ENCODE data around the gene GIMAP7. TPM values are rescaled to one million over a fixed set of nuclear protein-coding genes. Genes with fewer than 3 reads are reported as not detected.

Gene GIMAP7
- total RNA-seq, 1 donor = not detected

DNA sequence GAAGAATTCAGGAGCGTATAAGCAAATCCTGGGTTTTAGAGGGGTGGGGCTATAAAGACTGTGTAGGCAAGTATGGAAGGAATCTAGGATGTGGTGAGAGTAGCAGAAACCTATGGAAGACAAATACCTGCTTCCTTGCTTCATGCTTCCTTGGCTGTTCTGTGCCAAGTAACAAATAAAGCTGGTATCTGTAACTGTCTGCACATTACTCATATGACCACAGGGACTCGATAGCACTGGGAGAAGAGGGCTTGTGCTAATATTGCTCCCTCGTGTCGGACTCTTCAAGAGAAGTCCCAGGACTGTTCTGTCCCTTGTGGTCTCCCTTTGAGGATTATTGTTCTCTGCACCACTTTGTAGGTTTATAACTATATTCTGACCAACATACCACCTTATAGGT lies 11.5 kb upstream of the GIMAP7 start:
- no peaks in the 10 kb centered on the region for H3K36me3 ChIP-seq (ENCODE audit: insufficient read depth, low read length)
- H3K79me2 ChIP-seq (ENCODE audit: insufficient read depth, low read length) = no peaks in the 10 kb centered on the region
- H3K4me3 ChIP-seq (ENCODE audit: insufficient read depth, low read length) = no peak overlapping the region
- no peaks in the 10 kb centered on the region for H3K27me3 ChIP-seq (ENCODE audit: insufficient read depth, low read length)
- H3K4me1 ChIP-seq (ENCODE audit: insufficient read depth, low read length) = no peaks in the 10 kb centered on the region
- H3K4me2 ChIP-seq (ENCODE audit: insufficient read depth, low read length) = no peak overlapping the region
- no peak overlapping the region for H3K27ac ChIP-seq (ENCODE audit: low read depth, low read length)
- TF ChIP-seq, protein P1, sequence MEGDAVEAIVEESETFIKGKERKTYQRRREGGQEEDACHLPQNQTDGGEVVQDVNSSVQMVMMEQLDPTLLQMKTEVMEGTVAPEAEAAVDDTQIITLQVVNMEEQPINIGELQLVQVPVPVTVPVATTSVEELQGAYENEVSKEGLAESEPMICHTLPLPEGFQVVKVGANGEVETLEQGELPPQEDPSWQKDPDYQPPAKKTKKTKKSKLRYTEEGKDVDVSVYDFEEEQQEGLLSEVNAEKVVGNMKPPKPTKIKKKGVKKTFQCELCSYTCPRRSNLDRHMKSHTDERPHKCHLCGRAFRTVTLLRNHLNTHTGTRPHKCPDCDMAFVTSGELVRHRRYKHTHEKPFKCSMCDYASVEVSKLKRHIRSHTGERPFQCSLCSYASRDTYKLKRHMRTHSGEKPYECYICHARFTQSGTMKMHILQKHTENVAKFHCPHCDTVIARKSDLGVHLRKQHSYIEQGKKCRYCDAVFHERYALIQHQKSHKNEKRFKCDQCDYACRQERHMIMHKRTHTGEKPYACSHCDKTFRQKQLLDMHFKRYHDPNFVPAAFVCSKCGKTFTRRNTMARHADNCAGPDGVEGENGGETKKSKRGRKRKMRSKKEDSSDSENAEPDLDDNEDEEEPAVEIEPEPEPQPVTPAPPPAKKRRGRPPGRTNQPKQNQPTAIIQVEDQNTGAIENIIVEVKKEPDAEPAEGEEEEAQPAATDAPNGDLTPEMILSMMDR (IDR thresholded peaks at IDR 0.05; ENCODE audit: extremely low read depth, low read depth, low read length) = no peak
- no peak overlapping the region for H2AFZ ChIP-seq (ENCODE audit: low read length)
- no peaks in the 10 kb centered on the region for H3K9me3 ChIP-seq (ENCODE audit: low read depth, low read length)
- H4K20me1 ChIP-seq (ENCODE audit: insufficient read depth, low read length) = no peaks in the 10 kb centered on the region
- DNase-seq (ENCODE audit: insufficient read length, low spot score, missing footprints) = no peak

DNA sequence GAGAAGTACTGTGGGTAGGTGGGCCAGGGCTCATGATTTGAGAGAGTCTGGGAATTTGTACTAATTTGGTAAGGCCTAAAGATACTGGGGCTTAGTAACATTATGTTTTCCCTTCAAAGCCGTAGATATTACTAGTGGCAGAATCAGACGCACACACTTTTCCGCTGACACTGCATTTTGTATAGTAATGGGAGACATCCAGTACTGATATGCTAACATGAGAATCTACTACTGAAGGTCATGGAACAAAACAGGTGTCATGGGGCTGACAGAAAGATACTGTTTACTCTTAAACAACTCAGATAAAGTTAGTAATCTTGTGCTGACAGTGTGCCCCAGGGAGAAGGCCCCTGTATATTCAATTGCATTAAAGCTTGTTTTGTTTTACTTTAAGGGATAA lies 11.1 kb upstream of the GIMAP7 start:
- TF ChIP-seq, protein P1 (IDR thresholded peaks at IDR 0.05; ENCODE audit: extremely low read depth, low read depth, low read length) = no peak
- no peak for DNase-seq (ENCODE audit: insufficient read length, low spot score, missing footprints)
- H3K4me2 ChIP-seq (ENCODE audit: insufficient read depth, low read length) = no peak overlapping the region

GRCh38 chr7:150507947-150508602 lies 6.6 kb upstream of the GIMAP7 start:
- no peaks in the 10 kb centered on the region for H3K9me3 ChIP-seq (ENCODE audit: low read depth, low read length)

More for the DNA sequence above, 11.1 kb upstream of the GIMAP7 start:
- Histone ChIP-seq H2AFZ (ENCODE audit: low read length) (no peak overlapping the region), H3K9me3 (ENCODE audit: low read depth, low read length) (no peaks in the 10 kb centered on the region), H3K79me2 (ENCODE audit: insufficient read depth, low read length) (no peaks in the 10 kb centered on the region), H3K27me3 (ENCODE audit: insufficient read depth, low read length) (no peaks in the 10 kb centered on the region), H3K4me1 (ENCODE audit: insufficient read depth, low read length) (no peaks in the 10 kb centered on the region), H3K27ac (ENCODE audit: low read depth, low read length) (no peak overlapping the region), H3K4me3 (ENCODE audit: insufficient read depth, low read length) (no peak overlapping the region), H4K20me1 (ENCODE audit: insufficient read depth, low read length) (no peaks in the 10 kb centered on the region), H3K36me3 (ENCODE audit: insufficient read depth, low read length) (no peaks in the 10 kb centered on the region)

DNA sequence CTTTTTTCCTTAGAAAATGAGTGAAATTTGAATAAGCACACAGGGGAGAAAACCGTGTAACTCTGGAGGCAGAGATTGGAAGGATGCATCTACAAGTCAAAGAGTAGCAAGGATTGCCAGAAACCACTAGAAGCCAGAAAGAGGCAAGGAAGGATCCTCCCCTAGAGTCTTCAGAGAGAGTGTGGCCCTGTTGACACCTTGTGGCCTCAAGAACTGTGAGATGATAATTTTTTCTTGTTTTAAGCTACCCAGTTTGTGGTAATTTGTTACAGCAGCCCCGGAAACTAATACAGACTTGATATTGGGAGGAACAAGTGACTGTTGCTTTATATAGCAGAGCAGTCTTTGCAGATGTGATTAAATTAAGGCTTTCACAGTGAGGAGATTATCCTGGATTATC lies 3.6 kb upstream of the GIMAP7 start:
- no peak for DNase-seq (ENCODE audit: insufficient read length, low spot score, missing footprints)
- Histone ChIP-seq H3K4me1 (ENCODE audit: insufficient read depth, low read length) (no peaks in the 10 kb centered on the region), H3K79me2 (ENCODE audit: insufficient read depth, low read length) (no peaks in the 10 kb centered on the region), H3K4me2 (ENCODE audit: insufficient read depth, low read length) (no peak overlapping the region), H2AFZ (ENCODE audit: low read length) (no peak overlapping the region), H3K36me3 (ENCODE audit: insufficient read depth, low read length) (no peaks in the 10 kb centered on the region), H4K20me1 (ENCODE audit: insufficient read depth, low read length) (no peaks in the 10 kb centered on the region), H3K27ac (ENCODE audit: low read depth, low read length) (no peak overlapping the region), H3K4me3 (ENCODE audit: insufficient read depth, low read length) (no peak overlapping the region), H3K27me3 (ENCODE audit: insufficient read depth, low read length) (no peaks in the 10 kb centered on the region), H3K9me3 (ENCODE audit: low read depth, low read length) (no peaks in the 10 kb centered on the region)
- TF ChIP-seq, protein P1 (IDR thresholded peaks at IDR 0.05; ENCODE audit: extremely low read depth, low read depth, low read length) = no peak

More at GRCh38 chr7:150507947-150508602, 6.6 kb upstream of the GIMAP7 start:
- no peaks in the 10 kb centered on the region for H3K79me2 ChIP-seq (ENCODE audit: insufficient read depth, low read length)
- no peaks in the 10 kb centered on the region for H4K20me1 ChIP-seq (ENCODE audit: insufficient read depth, low read length)
- H3K27me3 ChIP-seq (ENCODE audit: insufficient read depth, low read length) = no peaks in the 10 kb centered on the region
- no peak overlapping the region for H3K4me2 ChIP-seq (ENCODE audit: insufficient read depth, low read length)
- H3K27ac ChIP-seq (ENCODE audit: low read depth, low read length) = no peak overlapping the region
- DNase-seq (ENCODE audit: insufficient read length, low spot score, missing footprints) = no peak
- H3K36me3 ChIP-seq (ENCODE audit: insufficient read depth, low read length) = no peaks in the 10 kb centered on the region
- TF ChIP-seq, protein P1 (IDR thresholded peaks at IDR 0.05; ENCODE audit: extremely low read depth, low read depth, low read length) = no peak
- H3K4me3 ChIP-seq (ENCODE audit: insufficient read depth, low read length) = no peak overlapping the region
- H2AFZ ChIP-seq (ENCODE audit: low read length) = no peak overlapping the region
- no peaks in the 10 kb centered on the region for H3K4me1 ChIP-seq (ENCODE audit: insufficient read depth, low read length)

Measured in osteoblast (primary cell).